ENCODE data around the gene NTM.

GRCh38 chr11:132186699-132187098 lies 816.3 kb downstream of the NTM start:
- TF ChIP-seq TAF1 (IDR thresholded peaks at IDR 0.05; ENCODE audit: low read depth, low read length) (no peak), POLR2A (IDR thresholded peaks at IDR 0.05; ENCODE audit: low read depth, low read length) (no peak), POU2F2 (IDR thresholded peaks at IDR 0.05; ENCODE audit: low read depth, low read length) (no peak)

All from GM12891 (cell line).